ENCODE data around the gene RNF224. TPM values are rescaled to one million over a fixed set of nuclear protein-coding genes. Genes with fewer than 3 reads are reported as not detected.

RNF224 gene
- total and polyA plus RNA-seq, 2 of the 13 experiments (the other 11 are each of a cell fraction or from before 2014, with no cell fraction given): 0.09 TPM; not detected in 1

GRCh38 chr9:137201205-137201868 is 26.0 kb upstream of the RNF224 start (continued):
- no peak for TF ChIP-seq ZNF841 (CRISPR knock-in tag; IDR thresholded peaks at IDR 0.05; ENCODE audit: borderline replicate concordance)
- no peak for TF ChIP-seq CHD4 (IDR thresholded peaks at IDR 0.05; ENCODE audit: borderline replicate concordance, low read length)
- TF ChIP-seq ZNF580 (CRISPR knock-in tag; IDR thresholded peaks at IDR 0.05; ENCODE audit: borderline replicate concordance, low read depth): no peak
- TF ChIP-seq TARDBP (CRISPR knock-in tag; IDR thresholded peaks at IDR 0.05): no peak
- TF ChIP-seq ZNF230 (CRISPR knock-in tag; IDR thresholded peaks at IDR 0.05): 0 out of 2 replicates have a peak, but pooled peaks have one; percentile 28
- 0 out of 2 replicates have a peak, but pooled peaks have one; percentile 6 for TF ChIP-seq ZNF703 (CRISPR knock-in tag; IDR thresholded peaks at IDR 0.05; ENCODE audit: borderline replicate concordance)
- no peak for TF ChIP-seq TFE3 (CRISPR knock-in tag; IDR thresholded peaks at IDR 0.05)
- peak; percentile 2; the same call in 1 of the 2 replicates for TF ChIP-seq DNMT1 (CRISPR knock-in tag; IDR thresholded peaks at IDR 0.05)
- TF ChIP-seq ZNF562 (CRISPR knock-in tag; IDR thresholded peaks at IDR 0.05; ENCODE audit: borderline replicate concordance): no peak
- TF ChIP-seq ZNF407 (CRISPR knock-in tag; IDR thresholded peaks at IDR 0.05; ENCODE audit: not compliant biosample characterization): peak; percentile 14
- TF ChIP-seq EHMT2 (IDR thresholded peaks at IDR 0.05; ENCODE audit: borderline replicate concordance, low read depth, low read length): no peak
- 0 out of 2 replicates have a peak, but pooled peaks have one; percentile 0 for TF ChIP-seq HNRNPL (IDR thresholded peaks at IDR 0.05; ENCODE audit: low read depth, low read length)
- TF ChIP-seq ZNF33B (CRISPR knock-in tag; IDR thresholded peaks at IDR 0.05): no peak
- TF ChIP-seq ZNF251 (CRISPR knock-in tag; IDR thresholded peaks at IDR 0.05): no peak
- no peak for TF ChIP-seq ISL2 (CRISPR knock-in tag; IDR thresholded peaks at IDR 0.05)
- TF ChIP-seq MTA1 (CRISPR knock-in tag; IDR thresholded peaks at IDR 0.05; ENCODE audit: borderline replicate concordance): peak; percentile 9; the same call in 1 of the 2 replicates
- TF ChIP-seq ZC3H13 (CRISPR knock-in tag; IDR thresholded peaks at IDR 0.05): no peak; the same call in 1 of the 2 replicates
- no peak for TF ChIP-seq ATF1 (CRISPR knock-in tag; IDR thresholded peaks at IDR 0.05)
